Right lung (tissue), 5 donors: Measurements from ENCODE around the gene CNKSR3. TPM values are rescaled to one million over a fixed set of nuclear protein-coding genes. Genes with fewer than 3 reads are reported as not detected.

Experiments used
- DNase-seq, 2 donors: peaks; one replicate each; pipeline ENCODE4 v3.0.0-alpha.2; 2013
- polyA plus RNA-seq, 5 donors: library from polyadenylated mRNA; unstranded; fragments of 120-200 nt; gene quantifications; one replicate each; pipeline versions ENCODE4 v1.2.1 to v1.2.3, GENCODE V29; 2013; ENCODE audit warnings: inconsistent platforms in 1 of 5, low replicate concordance in 1 of 5; ENCODE audit not compliant: insufficient read length in 5 of 5, insufficient read depth in 1 of 5

Gene CNKSR3
- polyA plus RNA-seq, 5 donors: 24.3 to 33.2 (median 29.3) TPM

DNA sequence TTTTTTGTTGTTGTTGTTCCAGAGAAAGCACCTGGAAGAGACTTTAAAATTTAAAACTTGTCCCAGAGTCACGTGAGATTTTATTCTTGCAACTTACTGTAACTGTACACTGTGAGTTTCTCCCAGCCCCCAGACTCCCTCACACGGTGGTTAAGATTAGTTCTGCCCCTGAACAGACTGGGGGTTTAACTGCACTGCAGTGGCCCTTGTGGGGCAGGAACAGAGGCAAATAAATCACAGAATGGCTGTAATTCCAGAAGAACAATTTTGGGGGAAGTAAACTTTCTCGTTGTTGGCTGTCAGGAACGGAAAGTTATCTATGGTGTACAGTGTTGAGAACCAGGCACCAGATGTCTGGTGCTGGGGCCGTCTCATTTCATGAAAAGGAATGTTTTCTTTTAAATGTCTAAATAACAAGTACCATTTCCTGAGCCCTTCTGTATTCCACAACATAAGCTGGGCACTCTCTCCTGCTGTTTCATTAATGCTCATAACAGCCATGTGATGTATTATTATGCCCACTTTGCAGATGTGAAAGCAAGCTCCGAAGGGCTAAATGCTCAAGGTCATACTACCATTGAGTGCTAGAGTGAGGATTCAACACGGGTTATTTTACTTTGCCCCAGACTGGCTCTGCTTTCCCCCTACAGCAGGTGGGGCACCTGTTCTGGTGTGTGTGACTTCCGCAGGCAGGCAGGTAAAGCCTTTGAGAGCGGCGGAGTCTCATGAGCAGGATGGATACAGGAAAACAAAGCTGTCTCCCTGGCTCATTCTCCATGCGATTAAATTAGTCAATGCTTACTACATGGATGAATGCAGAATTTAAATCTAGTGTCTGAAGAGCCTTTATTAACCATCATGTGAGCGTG is 30.5 kb downstream of the CNKSR3 start:
- peak; percentile 42 to 46 for DNase-seq

GRCh38 chr6:154479351-154479769 is 31.1 kb downstream of the CNKSR3 start:
- DNase-seq: peak; percentile 43 to 46

GRCh38 chr6:154478701-154479060 is 31.8 kb downstream of the CNKSR3 start:
- no peak for DNase-seq

- peak in 1 of 2 donors; percentile 44 for DNase-seq
These were observed 32.3 kb downstream of the CNKSR3 start for GRCh38 chr6:154478021-154478700.

DNA sequence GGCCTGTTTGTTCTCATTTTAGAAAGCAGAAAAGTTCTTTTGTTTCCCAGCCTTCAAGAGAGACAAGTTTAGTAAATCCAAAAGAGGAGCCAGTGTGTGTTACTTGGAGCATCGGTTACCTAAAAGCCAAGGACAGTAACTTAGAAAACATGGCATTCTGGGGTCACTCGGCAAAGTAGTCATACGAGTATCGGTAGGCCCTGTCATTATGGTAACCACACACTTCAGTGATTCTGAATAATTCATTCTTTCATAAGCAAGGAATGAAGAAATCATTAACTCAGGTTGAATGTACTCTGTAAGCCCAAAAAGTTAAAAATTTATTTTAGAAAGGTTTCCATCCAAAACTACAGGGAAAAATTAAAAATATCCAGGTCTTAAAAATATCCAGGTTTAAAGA is 34.0 kb downstream of the CNKSR3 start:
- no peak for DNase-seq

GRCh38 chr6:154474648-154475428 is 35.6 kb downstream of the CNKSR3 start:
- DNase-seq: no peak

GRCh38 chr6:154473324-154473723 is 37.2 kb downstream of the CNKSR3 start:
- no peak for DNase-seq

DNA sequence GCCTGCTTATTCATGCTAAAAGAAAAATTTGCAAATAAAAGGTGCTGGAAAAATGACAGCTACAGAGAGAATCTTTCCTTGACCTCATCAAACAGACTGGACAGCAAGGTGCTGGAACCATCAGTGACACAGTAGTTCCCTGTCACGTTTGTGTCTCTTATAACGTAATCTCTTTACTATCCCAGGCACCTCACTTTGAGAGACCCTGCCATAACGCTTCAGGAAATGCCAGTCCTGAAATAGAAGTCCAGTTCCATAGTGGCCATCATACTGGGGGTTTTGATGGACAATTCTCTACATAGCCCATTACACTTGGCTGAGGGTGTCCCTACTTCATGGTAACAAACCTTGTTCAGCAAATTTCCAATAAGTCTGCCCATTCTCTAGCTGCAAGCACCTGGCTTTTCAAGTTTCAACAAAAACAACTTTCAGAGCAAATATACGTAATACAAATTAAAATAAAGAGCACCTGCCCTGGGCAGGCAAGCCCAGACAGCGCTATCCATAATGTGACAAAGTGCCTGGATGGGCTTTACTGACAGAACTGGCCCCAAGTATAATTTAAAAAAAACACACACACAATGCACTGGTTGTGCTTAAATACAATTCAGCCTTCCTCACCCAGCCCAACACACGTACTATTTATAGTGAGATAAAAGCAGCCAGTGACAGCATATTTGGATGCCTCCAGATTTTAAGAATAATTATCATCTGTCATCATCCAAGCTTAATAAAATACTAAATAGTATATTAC is 38.7 kb downstream of the CNKSR3 start:
- DNase-seq: no peak

GRCh38 chr6:154469306-154469935 is 41.1 kb downstream of the CNKSR3 start:
- DNase-seq: no peak

DNA sequence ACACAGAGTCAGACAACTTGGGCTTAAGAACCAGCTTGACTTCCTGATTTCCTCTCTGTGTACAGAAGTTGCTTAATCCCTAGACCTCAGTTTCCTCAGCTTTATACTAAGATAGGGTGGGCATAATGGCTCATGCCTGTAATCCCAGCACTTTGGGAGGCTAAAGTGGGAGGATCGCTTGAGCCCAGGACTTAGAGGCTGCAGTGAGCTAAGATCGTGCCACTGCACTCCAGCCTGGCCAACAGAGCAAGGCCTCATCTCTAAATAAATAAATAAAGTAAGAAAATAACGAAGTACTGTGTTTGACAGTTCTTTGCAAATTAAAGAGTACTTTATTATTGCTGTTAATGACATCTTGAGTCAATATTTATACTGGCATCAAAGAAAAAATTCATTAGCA is 41.7 kb downstream of the CNKSR3 start:
- DNase-seq: no peak

- no peak for DNase-seq
These were observed 43.4 kb downstream of the CNKSR3 start for GRCh38 chr6:154466971-154467679.

DNA sequence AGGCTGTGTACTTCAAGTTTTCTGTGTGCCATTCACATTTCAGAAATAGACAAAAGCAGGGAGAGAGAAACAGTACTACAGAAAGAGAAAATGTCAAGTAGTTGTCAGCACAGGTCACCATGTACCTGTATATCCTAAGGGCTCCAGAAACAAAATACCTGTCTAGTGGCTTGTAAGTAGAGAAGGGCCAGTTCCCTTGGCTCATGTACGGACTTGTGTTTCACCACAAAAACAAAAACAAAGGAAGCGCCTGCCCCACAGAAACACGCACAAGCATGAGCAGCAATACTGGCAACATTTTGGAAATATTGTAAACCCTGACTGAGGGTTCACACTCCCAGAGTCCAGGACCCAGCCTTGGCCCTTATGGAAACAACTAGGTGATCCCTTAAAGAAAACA is 44.3 kb downstream of the CNKSR3 start:
- no peak for DNase-seq

DNA sequence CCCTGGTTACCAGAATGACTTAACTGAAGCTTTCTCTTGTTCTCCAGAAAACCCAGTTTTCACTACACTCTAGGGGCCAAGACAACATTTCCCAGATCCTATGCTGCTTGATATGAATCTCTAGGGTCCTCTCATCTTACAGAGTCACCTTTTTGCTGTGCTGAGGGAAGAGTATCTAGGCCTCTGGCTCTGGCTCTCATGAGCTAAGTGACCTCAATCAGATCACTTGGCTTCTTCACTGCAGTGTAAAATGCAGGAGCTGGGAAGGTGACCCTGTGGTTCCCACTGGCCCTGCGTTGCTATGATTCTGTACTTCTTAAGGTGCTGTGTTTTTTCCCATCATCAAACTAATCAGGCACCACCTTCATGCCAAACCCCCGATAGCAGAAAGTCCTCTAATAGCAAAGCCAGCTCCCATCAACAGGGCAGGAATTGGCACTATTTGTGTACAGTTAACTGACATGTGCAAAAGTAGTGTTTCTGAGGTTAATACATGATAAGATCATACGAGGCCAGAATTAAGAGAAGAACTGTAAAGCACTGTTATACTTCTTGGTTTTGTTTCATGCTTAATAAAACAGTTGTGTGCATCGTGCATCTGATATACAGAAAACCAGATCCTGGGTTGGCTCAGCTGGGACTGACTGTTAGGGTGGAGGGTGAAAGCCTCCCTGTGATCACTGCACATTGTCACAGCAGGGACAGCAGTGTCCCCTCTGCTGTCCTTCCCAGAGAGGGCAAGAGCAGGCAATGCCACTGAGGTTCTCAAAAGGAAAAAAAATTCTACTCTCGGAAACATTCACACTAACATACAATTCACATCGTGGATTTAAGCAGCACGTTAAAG is 46.7 kb downstream of the CNKSR3 start:
- DNase-seq: no peak

GRCh38 chr6:154462425-154462824 is 48.1 kb downstream of the CNKSR3 start:
- DNase-seq: no peak

DNA sequence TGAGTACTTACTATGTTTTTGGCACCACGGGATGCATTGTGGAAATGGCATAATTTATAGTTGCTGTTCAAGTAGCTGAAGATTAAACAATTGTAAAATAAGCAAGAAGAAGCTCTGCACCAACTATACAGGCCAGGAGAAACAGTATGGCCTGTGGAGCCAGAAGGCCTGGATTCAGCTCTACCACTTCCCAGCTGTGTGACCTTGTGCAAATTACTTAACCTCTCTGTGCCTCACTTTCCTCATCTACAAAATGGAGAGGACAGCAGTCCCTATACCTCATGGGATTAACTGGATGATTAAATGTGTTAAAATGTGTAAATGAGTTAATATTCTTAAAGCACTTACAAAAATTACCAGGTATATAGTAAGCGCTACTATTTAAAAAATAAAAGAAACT is 49.1 kb downstream of the CNKSR3 start:
- DNase-seq: no peak

DNA sequence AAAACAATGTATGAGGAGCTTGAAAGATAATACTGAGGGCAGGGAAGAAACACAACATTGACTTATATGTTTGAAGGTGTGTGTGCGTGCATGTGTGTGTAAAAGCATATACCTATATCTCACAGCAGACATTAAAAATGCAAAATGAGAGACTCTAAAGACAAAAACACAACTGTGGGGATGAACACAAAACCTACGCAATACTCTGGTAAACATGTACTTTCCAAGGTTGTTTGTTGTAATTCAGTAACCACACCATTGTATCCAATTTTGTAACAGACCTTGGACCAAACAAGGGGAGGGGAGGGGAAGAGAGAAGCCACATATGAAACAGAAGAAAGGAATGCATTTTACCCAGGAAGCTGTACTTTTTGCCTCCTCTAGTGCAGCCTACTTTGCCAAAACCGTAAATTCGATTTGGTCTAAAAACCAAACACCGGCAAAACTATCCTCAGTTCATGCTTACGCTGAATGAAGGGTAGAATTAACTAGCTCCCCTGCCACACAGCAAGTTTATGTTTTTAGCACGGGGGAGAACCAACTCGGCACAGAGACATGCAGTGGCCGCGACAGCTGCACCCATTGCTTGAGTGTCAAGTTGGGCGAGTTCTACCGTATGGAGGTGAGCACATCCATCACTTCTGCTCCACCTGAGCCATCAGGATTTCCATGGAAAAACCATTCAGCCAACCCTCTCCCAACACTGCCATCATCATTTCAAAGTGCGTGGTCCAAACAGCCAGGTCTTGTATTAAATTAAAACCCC is 50.0 kb downstream of the CNKSR3 start:
- DNase-seq: no peak

DNA sequence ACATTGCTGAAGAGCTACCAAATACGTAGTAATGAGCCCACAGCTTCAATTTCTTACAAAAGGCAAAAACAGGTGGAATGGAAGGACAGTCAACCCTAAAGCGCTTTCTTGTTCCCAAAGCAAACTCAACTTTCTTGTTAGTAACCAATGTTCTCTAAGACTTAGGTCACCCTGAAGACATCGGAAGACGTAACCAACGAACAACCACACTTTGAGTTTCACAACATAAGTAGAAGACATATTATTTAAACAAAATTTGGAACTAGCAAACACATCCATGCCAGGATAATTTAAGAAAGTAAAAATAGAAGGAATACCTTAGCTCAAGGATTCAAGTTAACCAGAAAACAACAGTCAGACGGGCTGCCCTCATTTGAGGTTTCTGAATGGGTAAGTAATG is 51.0 kb downstream of the CNKSR3 start:
- DNase-seq: no peak

- no peak for DNase-seq
These were observed 51.7 kb downstream of the CNKSR3 start for GRCh38 chr6:154458565-154459470.
